NCI-H146 (cell line): ENCODE measurements around the gene MYO1A.
"Not testable (repeated sequence)": the region's sequence is repeated elsewhere in the genome, so short reads cannot be mapped to it uniquely, and the experiment has no call there.

Experiments used
- DNase-seq: peaks from one replicate; lab custom pipeline; 2025; lab: John Stamatoyannopoulos, UW

MYO1A gene

DNA sequence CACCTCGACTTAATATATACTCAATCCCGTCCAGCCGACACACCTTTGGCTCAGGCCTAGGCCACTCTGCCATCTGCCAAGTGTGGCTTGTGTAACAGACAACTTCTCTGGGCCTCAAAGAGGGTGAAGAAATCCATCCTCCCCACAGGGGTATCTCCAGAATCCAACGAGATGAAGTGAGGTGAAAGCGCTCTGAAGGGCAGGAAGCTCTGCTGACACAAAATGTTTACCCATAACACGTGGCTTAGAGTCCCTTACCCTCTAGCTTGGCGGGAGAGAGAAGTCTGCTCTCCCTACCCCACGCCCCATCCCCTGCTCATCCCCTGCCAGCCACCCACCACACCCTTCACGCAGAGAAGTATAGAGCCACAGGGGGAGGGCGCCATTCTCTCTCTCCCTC lies 56.6 kb downstream of the MYO1A start:
- no peak for DNase-seq

- no peak for DNase-seq
Measured at GRCh38 chr12:56991319-56992246, 58.3 kb downstream of the MYO1A start.

GRCh38 chr12:56990648-56991318 lies 59.1 kb downstream of the MYO1A start:
- DNase-seq = no peak

DNA sequence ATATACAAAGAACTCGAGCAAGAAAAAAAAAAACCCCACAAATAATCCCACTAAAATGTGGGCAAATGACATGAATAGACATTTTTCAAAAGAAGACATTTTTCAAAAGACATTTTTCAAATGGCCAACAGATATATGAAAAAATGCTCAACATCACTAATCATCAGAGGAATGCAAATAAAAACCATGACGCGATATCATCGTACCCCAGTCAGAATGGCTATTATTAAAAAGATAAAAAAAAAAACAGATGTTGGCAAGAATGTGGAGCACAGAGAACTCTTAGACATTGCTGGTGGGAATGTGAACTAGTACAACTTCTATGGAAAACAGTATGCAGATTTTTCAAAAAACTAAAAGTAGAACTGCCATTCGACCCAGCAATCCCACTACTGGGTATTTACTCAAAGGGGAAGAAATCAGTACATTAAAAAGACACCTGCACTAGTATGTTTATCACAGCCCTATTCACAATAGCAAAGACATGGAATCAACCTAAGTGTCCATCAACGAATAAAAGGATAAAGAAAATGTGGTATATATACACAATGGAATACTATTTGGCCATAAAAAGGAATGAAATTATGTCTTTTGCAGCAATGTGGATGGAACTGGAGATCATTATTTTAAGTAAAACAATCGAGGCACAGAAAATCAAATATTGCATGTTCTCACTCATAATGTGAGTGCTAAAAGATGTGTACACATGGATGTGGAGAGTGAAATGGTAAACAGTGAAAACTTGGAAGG lies 59.9 kb downstream of the MYO1A start:
- DNase-seq = no peak

DNA sequence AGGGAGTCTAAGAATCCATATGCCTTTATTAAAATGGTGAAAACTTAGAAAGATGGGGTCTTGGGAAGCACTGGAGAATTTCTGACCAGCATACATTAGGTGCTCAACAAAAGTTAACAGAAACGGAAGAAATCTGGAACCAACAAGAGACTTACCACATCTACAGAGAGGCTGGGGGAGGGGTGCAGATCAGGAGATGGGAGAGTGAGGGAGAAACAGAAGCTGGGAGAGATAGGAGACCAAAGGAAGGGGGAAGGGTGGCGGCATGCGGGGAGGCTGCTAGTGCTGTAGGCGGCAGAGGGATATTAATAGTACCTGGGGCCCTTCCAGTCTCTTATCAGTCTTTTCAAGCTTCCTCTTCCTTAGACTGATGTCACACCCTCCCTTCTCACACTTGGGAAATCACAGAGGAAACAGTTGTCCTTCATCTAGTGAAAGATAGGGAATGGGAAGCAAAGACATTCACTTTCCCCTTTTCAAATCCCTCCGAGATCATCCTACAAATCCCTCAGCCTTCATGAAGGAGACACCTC lies 61.7 kb downstream of the MYO1A start:
- no peak for DNase-seq

DNA sequence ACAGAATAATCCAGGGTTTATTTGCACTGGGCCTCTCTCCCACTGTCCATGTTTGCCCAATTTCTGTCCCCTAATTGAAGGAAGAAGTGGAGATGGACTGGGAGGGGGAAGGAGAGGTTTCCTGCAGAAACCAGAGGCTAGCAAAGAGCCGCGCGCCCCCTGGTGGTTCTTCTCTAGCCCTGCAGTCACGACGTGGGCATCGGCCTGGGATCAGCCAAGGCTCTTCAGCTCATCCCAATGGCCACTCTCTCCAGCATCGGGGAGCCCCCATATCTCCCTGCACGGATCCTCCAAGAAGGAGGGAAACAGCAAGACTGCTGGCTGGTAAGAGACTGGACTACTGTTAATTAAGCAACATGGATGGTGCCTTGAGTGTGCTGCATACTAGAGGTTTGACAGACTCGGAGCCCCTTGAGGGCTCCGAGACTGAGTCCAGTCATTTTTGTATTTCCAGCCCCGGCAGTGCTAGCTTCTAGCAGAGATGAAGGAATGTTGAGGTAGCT lies 62.3 kb downstream of the MYO1A start:
- peak; percentile 68 for DNase-seq

GRCh38 chr12:56987011-56987410 lies 62.9 kb downstream of the MYO1A start:
- no peak for DNase-seq

GRCh38 chr12:56985714-56986113 lies 64.2 kb downstream of the MYO1A start:
- not testable (repeated sequence) for DNase-seq

DNA sequence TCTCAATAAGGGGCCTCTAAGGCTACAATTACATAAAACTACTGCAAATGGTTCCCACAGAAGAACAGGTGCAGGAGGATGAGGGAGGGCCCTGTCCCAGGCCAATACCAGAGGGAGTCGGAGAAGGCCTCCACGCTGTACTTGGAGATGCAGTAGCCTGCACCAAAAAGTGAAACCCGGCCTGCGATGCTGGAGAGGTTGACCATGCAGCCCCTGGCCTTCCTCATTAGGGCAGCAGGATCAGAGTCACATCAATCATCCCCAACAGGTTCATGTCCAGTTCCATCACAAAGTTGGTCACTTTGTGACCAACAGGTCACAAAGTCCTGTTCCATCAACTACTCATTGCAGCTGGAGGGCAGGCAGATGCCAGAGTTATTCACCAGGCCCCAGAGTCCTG lies 66.5 kb downstream of the MYO1A start:
- no peak for DNase-seq

GRCh38 chr12:56982578-56983236 lies 67.2 kb downstream of the MYO1A start:
- DNase-seq = not testable (repeated sequence)

DNA sequence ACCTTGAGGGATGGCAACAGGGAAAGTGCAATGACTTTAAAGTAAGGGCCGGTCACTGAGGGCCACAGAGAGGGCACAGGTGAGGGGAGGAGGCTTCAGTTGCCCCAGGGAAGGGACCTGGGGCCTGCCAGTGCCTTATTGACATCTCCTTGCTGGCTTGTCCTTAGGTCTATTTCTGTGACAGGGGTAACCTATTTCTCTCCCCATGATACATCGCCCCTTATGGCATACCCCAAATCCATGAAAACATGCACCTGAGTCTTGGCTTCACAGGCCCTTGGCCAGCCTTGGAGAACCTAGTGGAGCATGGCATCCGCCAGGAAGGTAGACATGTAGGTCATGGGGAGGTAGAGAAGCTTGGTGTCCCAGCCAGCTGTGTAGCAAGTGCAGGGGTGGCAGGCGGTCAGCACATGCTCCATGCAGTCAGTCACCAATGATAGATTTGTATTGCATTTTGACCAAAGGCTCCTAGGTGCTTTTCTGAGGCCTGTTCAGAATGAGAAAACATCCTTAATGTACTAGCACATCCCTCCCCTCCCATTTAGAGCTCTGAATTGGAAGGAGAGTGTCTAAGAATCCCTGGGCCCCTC lies 68.9 kb downstream of the MYO1A start:
- DNase-seq = no peak

- DNase-seq = no peak
Measured at GRCh38 chr12:56980268-56980667, 69.7 kb downstream of the MYO1A start.

DNA sequence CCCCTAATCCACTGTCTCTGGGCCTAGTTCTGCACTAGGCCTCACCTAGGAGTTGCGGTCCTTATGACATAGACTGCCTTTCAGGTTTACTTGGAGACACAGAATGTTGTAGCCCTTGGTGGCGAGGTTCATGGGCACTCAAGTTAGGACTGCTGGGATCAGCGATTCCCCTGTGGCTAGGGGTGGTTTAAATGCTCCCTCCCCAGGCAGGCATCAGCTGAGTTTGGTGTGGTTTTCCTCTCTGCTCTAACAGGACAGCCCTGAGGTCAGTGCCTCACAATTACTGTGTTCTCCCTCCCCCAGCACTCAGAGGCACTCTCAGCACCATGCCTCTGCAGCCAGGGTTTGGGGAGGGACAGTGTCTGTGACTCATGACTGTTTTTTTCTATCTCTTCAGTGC lies 70.3 kb downstream of the MYO1A start:
- no peak for DNase-seq
